Panc1 (cell line): ENCODE results near the gene KCNQ1. TPM values are rescaled to one million over a fixed set of nuclear protein-coding genes. Genes with fewer than 3 reads are reported as not detected.

ENCODE experiments used
- ATAC-seq: fragments of 200-7000 bp; cut with Tn5 transposase; 2 replicates; pipeline ENCODE4 v1.9.1; 2020; ENCODE audit warnings: mild to moderate bottlenecking, moderate library complexity
- BruUV-seq: library from RNA; stranded (reverse); fragments of 400-500 nt; replicated peaks from 2 replicates; lab custom pipeline; 2021; lab: Mats Ljungman, UMichigan
- CTCF ChIA-PET: fragments of 300-600 bp; sonication (Branson Sonifier 250); formaldehyde crosslinking; loops from one replicate; lab custom pipeline; 2022; ENCODE audit warnings: antibody characterized with exemption; lab: Charles Lee
- POLR2A ChIA-PET: fragments of 300-600 bp; sonication (Branson Sonifier 250); formaldehyde crosslinking; loops from one replicate; lab custom pipeline; 2022; ENCODE audit warnings: antibody characterized with exemption; lab: Charles Lee
- DNase-seq: peaks from one replicate; pipeline ENCODE4 v3.0.0-alpha.2; 2010; ENCODE audit warnings: low read depth, low spot score
- H3K27ac ChIP-seq: 2 replicates; pipeline ENCODE4 v1.5.1; 2011; ENCODE audit warnings: mild to moderate bottlenecking, low read length, inconsistent platforms
- H3K27me3 ChIP-seq: fragments of 200-500 bp; sonication (Bioruptor generic); 2 replicates; pipeline ENCODE4 v1.6.0; 2014; ENCODE audit warnings: low read length, inconsistent platforms; ENCODE audit not compliant: control insufficient read depth, insufficient read depth
- H3K36me3 ChIP-seq: fragments of 200-500 bp; sonication (Bioruptor generic); 2 replicates; pipeline ENCODE4 v1.5.1; 2014; ENCODE audit warnings: inconsistent platforms, mild to moderate bottlenecking, low read length, moderate library complexity; ENCODE audit not compliant: control insufficient read depth, insufficient read depth
- H3K4me1 ChIP-seq: 2 replicates; pipeline ENCODE4 v1.5.1; 2011; ENCODE audit warnings: inconsistent platforms, mild to moderate bottlenecking, low read length, moderate library complexity; ENCODE audit not compliant: control insufficient read depth, insufficient read depth
- H3K4me3 ChIP-seq, 2 experiments: 2 replicates each; pipeline ENCODE4 v1.5.1; 2011 to 2012; ENCODE audit warnings: low read depth in 2 of 2, low read length in 2 of 2, mild to moderate bottlenecking in 2 of 2, inconsistent platforms in 1 of 2, moderate library complexity in 1 of 2
- H3K9me3 ChIP-seq: fragments of 200-500 bp; sonication (Bioruptor generic); 2 replicates; pipeline ENCODE4 v1.5.1; 2014; ENCODE audit warnings: low read depth, mild to moderate bottlenecking, inconsistent platforms, low read length, moderate library complexity; ENCODE audit not compliant: control insufficient read depth, insufficient read depth
- POLR2AphosphoS5 ChIP-seq: IDR thresholded peaks from 2 replicates; pipeline ENCODE4 v1.6.1; 2012; ENCODE audit warnings: mild to moderate bottlenecking, low read depth, low read length, moderate library complexity
- SIN3A ChIP-seq: IDR thresholded peaks from 2 replicates; pipeline ENCODE4 v1.6.1; 2012; ENCODE audit warnings: low read depth, mild to moderate bottlenecking, low read length, moderate library complexity, borderline replicate concordance; ENCODE audit not compliant: insufficient read depth
- TCF7L2 ChIP-seq: IDR thresholded peaks from 2 replicates; pipeline ENCODE4 v1.6.1; 2011; ENCODE audit warnings: mild to moderate bottlenecking, low read depth, low read length, inconsistent platforms
- in situ Hi-C: cut with HindIII; loops from 2 replicates; pipeline ENCODE4 v1.10.0; 2016; ENCODE audit warnings: low sequenced_read_pairs, low pct_unique_long_range_greater_than_20kb
- intact Hi-C: fragments of 100-400 bp; cut with micrococcal nuclease; formaldehyde crosslinking; loops from one replicate; pipeline ENCODE4 v1.10.0; 2022; ENCODE audit not compliant: unreplicated experiment
- total RNA-seq: library from RNA; stranded (reverse); gene quantifications from one replicate; pipeline ENCODE4 v1.2.1, GENCODE V29; 2021; ENCODE audit not compliant: unreplicated experiment
- TF ChIP-seq, protein P1 (sequence below): fragments of 450-650 bp; IDR thresholded peaks from 2 replicates; pipeline ENCODE4 v1.5.1; 2017; ENCODE audit warnings: mild to moderate bottlenecking
- TF ChIP-seq, protein P2 (sequence below), 2 experiments: IDR thresholded peaks; 2 replicates each; pipeline ENCODE4 v1.6.1; 2011 to 2012; ENCODE audit warnings: low read depth in 2 of 2, control low read depth in 1 of 2, low read length in 1 of 2, mild to moderate bottlenecking in 1 of 2, moderate library complexity in 1 of 2; ENCODE audit not compliant: insufficient read depth in 1 of 2

The KCNQ1 gene
- total RNA-seq, 1 experiment from 2014 or later: 1.0 TPM

DNA sequence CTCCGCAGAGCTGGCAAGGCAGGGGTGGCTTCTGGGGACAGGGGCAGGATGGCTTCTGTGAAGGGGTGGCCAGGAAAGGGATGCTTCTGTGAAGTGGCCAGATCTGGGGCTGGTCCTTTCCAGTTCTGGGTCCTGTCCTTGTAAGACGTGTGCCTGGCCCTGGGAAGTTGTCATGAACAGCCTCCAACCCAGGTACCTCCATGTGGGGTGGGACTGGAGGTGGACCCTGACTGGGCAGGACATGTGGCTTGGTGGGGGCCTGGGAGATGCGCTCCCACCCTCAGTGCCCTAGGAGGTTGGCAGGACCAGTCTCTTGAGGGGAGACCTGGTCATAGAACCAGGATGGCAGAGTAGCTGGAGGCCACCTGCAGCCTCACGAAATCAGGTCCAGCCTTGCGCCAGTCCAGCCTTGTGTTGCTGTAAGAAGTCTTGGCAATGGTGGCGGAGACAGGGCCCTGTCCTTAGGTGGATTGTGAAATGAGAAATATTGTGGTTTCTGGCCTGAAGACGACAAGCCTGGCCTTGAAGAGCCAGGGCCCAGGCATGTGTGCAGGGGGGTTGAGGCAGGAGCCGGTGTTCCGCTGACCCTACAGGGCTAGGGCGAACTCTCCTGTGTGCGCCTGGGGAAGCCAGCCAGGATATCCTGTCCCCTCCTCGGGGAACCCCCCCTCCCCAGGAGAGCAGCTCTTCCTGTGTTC is 2.6 kb downstream of the KCNQ1 start:
- Histone ChIP-seq H3K27ac (no peak overlapping the region), H3K4me1 (peaks cover 7% of the 10 kb centered on the region; the same call in 1 of the 2 replicates), H3K4me3 (no peak overlapping the region), H3K36me3 (no peaks in the 10 kb centered on the region), H3K9me3 (no peaks in the 10 kb centered on the region), H3K27me3 (peaks cover 11% of the 10 kb centered on the region; the same call in 1 of the 2 replicates)
- intact Hi-C loops: no loop called here
- in situ Hi-C loops: no loop called here
- CTCF ChIA-PET: interaction anchor here (0.6 kb wide), 1 partner anchor 28 kb away, joined by 3 read pairs; no protein-coding TSS in a partner anchor
- no TSS peak for BruUV-seq
- ATAC-seq (no peak), DNase-seq (no peak)
- no peak for TF ChIP-seq TCF7L2
- POLR2A ChIA-PET: interaction anchor here (0.6 kb wide), 1 partner anchor 9 kb away, joined by 3 read pairs; no protein-coding TSS in a partner anchor

DNA sequence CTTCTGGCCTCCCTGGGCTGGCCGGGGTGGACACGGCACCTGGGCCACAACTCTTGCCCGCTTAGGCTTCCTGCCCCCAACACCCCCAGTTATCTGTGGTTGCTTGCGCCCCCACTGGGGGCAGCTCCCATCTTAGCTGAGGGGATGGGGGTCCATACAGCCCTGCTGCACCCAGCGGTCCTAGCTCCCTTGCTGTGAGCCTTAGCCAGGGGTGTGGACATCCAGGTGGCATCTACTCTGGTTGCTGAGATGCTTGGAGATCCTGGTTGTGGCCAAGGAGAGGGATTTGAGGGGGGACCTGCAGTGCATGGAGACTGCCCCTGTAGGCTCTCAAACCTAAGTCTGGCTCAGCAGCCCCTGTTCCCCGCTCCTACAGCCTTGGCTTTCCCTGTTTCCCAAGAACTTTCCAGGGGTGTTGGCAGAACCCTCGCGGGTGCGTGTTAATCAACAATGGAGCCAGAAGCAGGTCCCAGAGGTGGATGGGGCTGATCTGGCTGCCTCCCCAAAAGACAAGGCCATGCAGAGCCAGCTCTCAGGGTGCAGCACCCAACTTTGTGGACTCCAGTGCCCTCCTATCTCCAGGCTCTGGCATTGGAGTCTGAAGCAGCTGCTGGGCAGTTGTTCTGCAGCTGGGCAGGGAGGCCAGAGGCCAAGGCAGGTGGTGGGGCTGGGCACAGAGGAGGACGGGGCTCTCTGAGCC is 3.3 kb downstream of the KCNQ1 start:
- CTCF ChIA-PET: interaction anchor here (0.6 kb wide), 1 partner anchor 29 kb away, joined by 3 read pairs; no protein-coding TSS in a partner anchor
- no peak for TF ChIP-seq SIN3A
- TF ChIP-seq, protein P1, sequence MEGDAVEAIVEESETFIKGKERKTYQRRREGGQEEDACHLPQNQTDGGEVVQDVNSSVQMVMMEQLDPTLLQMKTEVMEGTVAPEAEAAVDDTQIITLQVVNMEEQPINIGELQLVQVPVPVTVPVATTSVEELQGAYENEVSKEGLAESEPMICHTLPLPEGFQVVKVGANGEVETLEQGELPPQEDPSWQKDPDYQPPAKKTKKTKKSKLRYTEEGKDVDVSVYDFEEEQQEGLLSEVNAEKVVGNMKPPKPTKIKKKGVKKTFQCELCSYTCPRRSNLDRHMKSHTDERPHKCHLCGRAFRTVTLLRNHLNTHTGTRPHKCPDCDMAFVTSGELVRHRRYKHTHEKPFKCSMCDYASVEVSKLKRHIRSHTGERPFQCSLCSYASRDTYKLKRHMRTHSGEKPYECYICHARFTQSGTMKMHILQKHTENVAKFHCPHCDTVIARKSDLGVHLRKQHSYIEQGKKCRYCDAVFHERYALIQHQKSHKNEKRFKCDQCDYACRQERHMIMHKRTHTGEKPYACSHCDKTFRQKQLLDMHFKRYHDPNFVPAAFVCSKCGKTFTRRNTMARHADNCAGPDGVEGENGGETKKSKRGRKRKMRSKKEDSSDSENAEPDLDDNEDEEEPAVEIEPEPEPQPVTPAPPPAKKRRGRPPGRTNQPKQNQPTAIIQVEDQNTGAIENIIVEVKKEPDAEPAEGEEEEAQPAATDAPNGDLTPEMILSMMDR: no peak
- no peak for TF ChIP-seq POLR2AphosphoS5
- TF ChIP-seq TCF7L2: no peak
- TF ChIP-seq, protein P2, sequence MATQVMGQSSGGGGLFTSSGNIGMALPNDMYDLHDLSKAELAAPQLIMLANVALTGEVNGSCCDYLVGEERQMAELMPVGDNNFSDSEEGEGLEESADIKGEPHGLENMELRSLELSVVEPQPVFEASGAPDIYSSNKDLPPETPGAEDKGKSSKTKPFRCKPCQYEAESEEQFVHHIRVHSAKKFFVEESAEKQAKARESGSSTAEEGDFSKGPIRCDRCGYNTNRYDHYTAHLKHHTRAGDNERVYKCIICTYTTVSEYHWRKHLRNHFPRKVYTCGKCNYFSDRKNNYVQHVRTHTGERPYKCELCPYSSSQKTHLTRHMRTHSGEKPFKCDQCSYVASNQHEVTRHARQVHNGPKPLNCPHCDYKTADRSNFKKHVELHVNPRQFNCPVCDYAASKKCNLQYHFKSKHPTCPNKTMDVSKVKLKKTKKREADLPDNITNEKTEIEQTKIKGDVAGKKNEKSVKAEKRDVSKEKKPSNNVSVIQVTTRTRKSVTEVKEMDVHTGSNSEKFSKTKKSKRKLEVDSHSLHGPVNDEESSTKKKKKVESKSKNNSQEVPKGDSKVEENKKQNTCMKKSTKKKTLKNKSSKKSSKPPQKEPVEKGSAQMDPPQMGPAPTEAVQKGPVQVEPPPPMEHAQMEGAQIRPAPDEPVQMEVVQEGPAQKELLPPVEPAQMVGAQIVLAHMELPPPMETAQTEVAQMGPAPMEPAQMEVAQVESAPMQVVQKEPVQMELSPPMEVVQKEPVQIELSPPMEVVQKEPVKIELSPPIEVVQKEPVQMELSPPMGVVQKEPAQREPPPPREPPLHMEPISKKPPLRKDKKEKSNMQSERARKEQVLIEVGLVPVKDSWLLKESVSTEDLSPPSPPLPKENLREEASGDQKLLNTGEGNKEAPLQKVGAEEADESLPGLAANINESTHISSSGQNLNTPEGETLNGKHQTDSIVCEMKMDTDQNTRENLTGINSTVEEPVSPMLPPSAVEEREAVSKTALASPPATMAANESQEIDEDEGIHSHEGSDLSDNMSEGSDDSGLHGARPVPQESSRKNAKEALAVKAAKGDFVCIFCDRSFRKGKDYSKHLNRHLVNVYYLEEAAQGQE (IDR thresholded peaks at IDR 0.05; ENCODE audit: insufficient read depth in 1 of 2, low read depth in 2 of 2, low read length in 1 of 2): no peak
- DNase-seq (no peak), ATAC-seq (no peak)
- no peak overlapping the region for H3K4me3 ChIP-seq
- H3K27ac ChIP-seq: no peak overlapping the region
- no peaks in the 10 kb centered on the region for H3K9me3 ChIP-seq
- in situ Hi-C loops (no loop called here), intact Hi-C loops (no loop called here)
- BruUV-seq: no TSS peak
- H3K27me3 ChIP-seq: peaks cover 7% of the 10 kb centered on the region; the same call in 1 of the 2 replicates
- H3K36me3 ChIP-seq: no peaks in the 10 kb centered on the region
- POLR2A ChIA-PET: no interaction called here
- H3K4me1 ChIP-seq: peaks cover 7% of the 10 kb centered on the region; the same call in 1 of the 2 replicates
